ENCODE results near the gene CDKN2AIP.

DNA sequence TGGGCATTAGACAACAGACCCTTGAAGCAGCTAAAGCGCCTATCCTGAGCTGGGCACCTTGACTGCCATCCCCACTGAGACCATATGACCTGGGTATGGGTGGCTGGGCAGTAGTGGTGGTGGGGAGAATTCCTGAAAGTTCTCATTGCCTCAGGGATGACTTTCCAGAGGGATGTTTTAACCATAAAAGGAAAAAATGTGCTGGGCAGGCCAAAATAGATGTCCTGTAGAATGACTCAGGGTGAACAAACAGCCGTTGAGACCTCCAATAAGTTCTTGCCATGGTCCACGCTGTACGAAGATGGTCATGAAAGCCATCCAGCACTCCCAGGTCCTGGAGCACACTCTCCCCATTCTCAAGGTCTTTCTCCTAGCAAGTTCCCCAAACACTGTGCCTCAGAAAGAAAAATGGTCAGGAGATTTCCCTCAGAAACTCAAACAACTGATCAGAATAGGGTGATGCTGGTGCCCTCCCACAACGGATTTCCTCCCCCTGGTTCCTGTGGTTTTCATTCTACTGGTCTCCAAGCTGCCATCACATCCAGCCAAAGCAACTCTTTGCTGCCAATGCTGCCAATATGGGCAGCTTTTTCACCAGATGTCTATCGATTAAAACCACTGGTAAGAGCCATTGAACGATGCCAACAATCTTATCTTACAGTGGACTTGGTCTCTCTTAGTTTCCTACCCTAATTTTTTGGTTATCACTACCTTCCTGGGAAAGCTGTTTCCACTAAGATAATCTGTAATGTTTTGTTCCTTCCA lies 11.2 kb downstream of the CDKN2AIP start:
- TF ChIP-seq CTCF (IDR thresholded peaks at IDR 0.05; ENCODE audit: low read length) (no peak), EZH2 (IDR thresholded peaks at IDR 0.05; ENCODE audit: borderline replicate concordance, low read length) (no peak)

Data from OCI-LY1 (cell line).